OCI-LY7 (cell line): ENCODE measurements around the gene RAPGEF2. TPM values are rescaled to one million over a fixed set of nuclear protein-coding genes. Genes with fewer than 3 reads are reported as not detected.

Source experiments
- BruUV-seq: library from RNA; stranded (reverse); fragments of 400-500 nt; replicated peaks from 2 replicates; lab custom pipeline; 2021; lab: Mats Ljungman, UMichigan
- CTCF ChIA-PET: fragments of 300-600 bp; sonication (Branson Sonifier 250); formaldehyde crosslinking; loops from one replicate; lab custom pipeline; 2022; ENCODE audit warnings: antibody characterized with exemption; ENCODE audit not compliant: unreplicated experiment; lab: Charles Lee
- POLR2A ChIA-PET: fragments of 300-600 bp; sonication (Branson Sonifier 250); formaldehyde crosslinking; loops from one replicate; lab custom pipeline; 2022; ENCODE audit warnings: antibody characterized with exemption; lab: Charles Lee
- DNase-seq: peaks from one replicate; pipeline ENCODE4 v3.0.0-alpha.2; 2015; ENCODE audit warnings: low spot score
- H2AFZ ChIP-seq: fragments of 200-600 bp; sonication (generic), shearing (Covaris generic); 2 replicates; pipeline ENCODE4 v1.6.1; 2014; ENCODE audit warnings: mild to moderate bottlenecking, antibody characterized with exemption, low read length, moderate library complexity
- H3K27ac ChIP-seq: fragments of 200-600 bp; sonication (generic); 2 replicates; pipeline ENCODE4 v1.5.1; 2014; ENCODE audit warnings: mixed run types, low read depth, mild to moderate bottlenecking, moderate library complexity, low read length, inconsistent platforms; ENCODE audit not compliant: poor library complexity, severe bottlenecking
- H3K36me3 ChIP-seq: fragments of 200-600 bp; sonication (generic); 2 replicates; pipeline ENCODE4 v1.6.1; 2014; ENCODE audit warnings: mild to moderate bottlenecking, antibody characterized with exemption, low read length, moderate library complexity, mixed read lengths; ENCODE audit not compliant: insufficient read depth
- H3K4me1 ChIP-seq: fragments of 200-600 bp; sonication (generic); 2 replicates; pipeline ENCODE4 v1.5.1; 2014; ENCODE audit warnings: mild to moderate bottlenecking, low read length; ENCODE audit not compliant: insufficient read depth, poor library complexity, severe bottlenecking
- H3K4me2 ChIP-seq: fragments of 200-600 bp; sonication (generic); 2 replicates; pipeline ENCODE4 v1.6.1; 2014; ENCODE audit warnings: mild to moderate bottlenecking, low read length
- H3K4me3 ChIP-seq: fragments of 200-600 bp; sonication (generic); 2 replicates; pipeline ENCODE4 v1.5.1; 2014; ENCODE audit warnings: mild to moderate bottlenecking, low read depth, low read length; ENCODE audit not compliant: poor library complexity, severe bottlenecking
- H3K79me2 ChIP-seq: fragments of 200-600 bp; sonication (generic); 2 replicates; pipeline ENCODE4 v1.6.1; 2016; ENCODE audit warnings: low read depth, mild to moderate bottlenecking, low read length, moderate library complexity, mixed read lengths; ENCODE audit not compliant: insufficient read depth
- H3K9me2 ChIP-seq: fragments of 200-600 bp; sonication (generic); 2 replicates; pipeline ENCODE4 v1.6.1; 2016; ENCODE audit warnings: mild to moderate bottlenecking, low read length, mixed read lengths; ENCODE audit not compliant: insufficient read depth
- H3K9me3 ChIP-seq: fragments of 200-600 bp; sonication (generic); 2 replicates; pipeline ENCODE4 v1.6.1; 2014; ENCODE audit warnings: mild to moderate bottlenecking, mixed run types, low read length, mixed read lengths
- H4K20me1 ChIP-seq: fragments of 200-600 bp; sonication (generic); 2 replicates; pipeline ENCODE4 v1.6.1; 2014; ENCODE audit warnings: mild to moderate bottlenecking, antibody characterized with exemption, low read length, moderate library complexity, mixed read lengths; ENCODE audit not compliant: insufficient read depth
- CTCF ChIP-seq: fragments of 200-600 bp; sonication (generic); conservative IDR thresholded peaks from 2 replicates; pipeline ENCODE4 v1.5.1; 2014; ENCODE audit warnings: mild to moderate bottlenecking, antibody characterized with exemption, low read length, moderate library complexity, mixed read lengths
- EZH2phosphoT487 ChIP-seq: fragments of 200-600 bp; sonication (generic); IDR thresholded peaks from 2 replicates; pipeline ENCODE4 v1.6.1; 2018; ENCODE audit warnings: low read depth, borderline replicate concordance, mild to moderate bottlenecking, mixed run types, antibody characterized with exemption, low read length, moderate library complexity, mixed read lengths
- intact Hi-C: fragments of 100-400 bp; cut with micrococcal nuclease; formaldehyde crosslinking; loops from one replicate; pipeline ENCODE4 v1.10.0; 2022; ENCODE audit not compliant: unreplicated experiment
- total RNA-seq, 2 experiments: library from RNA; depleted of rRNA in 1 of 2; stranded (reverse); fragments of >200 nt in 1 of 2; shearing (Covaris generic) in 1 of 2; gene quantifications; 2 replicates each; pipeline ENCODE4 v1.2.3, GENCODE V29; 2014 to 2022

RAPGEF2 gene
- total RNA-seq, 2 experiments from 2014 or later = 4.6 to 6.5 TPM

DNA sequence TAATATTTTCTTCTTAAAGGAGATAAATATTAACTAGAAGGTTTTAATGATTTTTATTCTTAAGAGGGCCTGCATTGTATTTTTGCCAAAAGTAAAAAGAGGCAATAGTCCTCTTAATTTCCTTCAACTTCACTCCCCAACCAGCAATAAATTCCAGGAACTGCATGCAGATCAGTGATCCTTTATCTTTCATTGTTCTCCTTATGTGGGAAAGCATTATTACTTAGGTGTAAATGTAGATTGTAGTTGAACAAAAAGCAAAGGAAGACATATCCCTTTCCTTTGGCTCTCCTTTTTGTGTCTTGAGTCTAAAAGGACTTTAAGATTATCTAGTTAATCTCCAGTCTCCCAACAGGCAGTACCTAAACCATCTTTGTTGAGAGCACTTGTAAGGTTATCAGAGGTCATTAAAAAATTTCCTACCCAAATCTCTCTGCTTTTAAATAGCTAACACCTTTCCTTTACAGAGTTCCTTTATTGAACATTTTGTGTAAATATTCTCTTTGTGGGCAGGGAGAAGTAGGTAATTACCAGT is 55.3 kb downstream of the RAPGEF2 start:
- TF ChIP-seq EZH2phosphoT487 (no peak), CTCF (no peak)
- Histone ChIP-seq H3K4me2 (no peak overlapping the region), H2AFZ (no peak overlapping the region), H3K4me3 (no peak overlapping the region), H3K36me3 (no peaks in the 10 kb centered on the region), H4K20me1 (no peaks in the 10 kb centered on the region), H3K9me2 (no peaks in the 10 kb centered on the region), H3K79me2 (no peaks in the 10 kb centered on the region), H3K27ac (no peak overlapping the region), H3K4me1 (peaks cover 35% of the 10 kb centered on the region), H3K9me3 (no peaks in the 10 kb centered on the region)
- DNase-seq = no peak
- BruUV-seq = no TSS peak
- ChIA-PET POLR2A (interaction anchor here (0.6 kb wide), 2 partner anchors 43 to 286 kb away, joined by 3 read pairs; no protein-coding TSS in a partner anchor), CTCF (no interaction called here)
- intact Hi-C loops = no loop called here

GRCh38 chr4:159158985-159159384 is 56.1 kb downstream of the RAPGEF2 start:
- no peak overlapping the region for H3K4me3 ChIP-seq
- ChIA-PET POLR2A (interaction anchor here (0.6 kb wide), 2 partner anchors 42 to 287 kb away, joined by 3 read pairs; no protein-coding TSS in a partner anchor), CTCF (interaction anchor here (0.5 kb wide), 1 partner anchor 38 kb away, joined by 3 read pairs; no protein-coding TSS in a partner anchor)
- H3K79me2 ChIP-seq = no peaks in the 10 kb centered on the region
- no peak overlapping the region for H3K27ac ChIP-seq
- DNase-seq = no peak
- no peak overlapping the region; the same call in 1 of the 2 replicates for H3K4me2 ChIP-seq
- intact Hi-C loops = no loop called here
- no peak overlapping the region for H2AFZ ChIP-seq
- H3K9me2 ChIP-seq = no peaks in the 10 kb centered on the region
- no TSS peak for BruUV-seq
- no peaks in the 10 kb centered on the region for H3K36me3 ChIP-seq
- TF ChIP-seq CTCF (no peak), EZH2phosphoT487 (no peak)
- no peaks in the 10 kb centered on the region for H3K9me3 ChIP-seq
- peaks cover 35% of the 10 kb centered on the region for H3K4me1 ChIP-seq
- H4K20me1 ChIP-seq = no peaks in the 10 kb centered on the region

DNA sequence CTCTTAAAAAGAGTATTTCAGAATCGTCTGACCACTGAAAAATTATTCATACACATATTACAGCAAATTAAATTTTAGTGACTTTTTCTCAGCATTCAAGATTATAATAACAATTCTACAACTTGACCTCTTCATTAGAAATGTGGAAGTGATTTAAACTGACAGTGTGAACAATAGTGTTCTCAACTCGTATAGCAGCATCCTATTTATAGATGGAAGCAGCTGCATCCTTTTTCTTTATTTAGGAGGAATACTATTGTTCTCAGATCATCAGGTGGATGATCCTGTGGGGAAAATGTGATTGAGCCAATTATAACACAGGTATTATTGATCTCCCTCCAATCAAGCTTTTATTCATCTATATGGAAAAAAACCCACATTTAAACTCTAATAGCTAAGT is 56.7 kb downstream of the RAPGEF2 start:
- BruUV-seq = no TSS peak
- intact Hi-C loops = no loop called here
- H3K4me3 ChIP-seq = no peak overlapping the region

More for the DNA sequence above, 56.7 kb downstream of the RAPGEF2 start:
- no peak for TF ChIP-seq EZH2phosphoT487
- no peak for TF ChIP-seq CTCF
- ChIA-PET CTCF (no interaction called here), POLR2A (no interaction called here)
- H3K36me3 ChIP-seq = no peaks in the 10 kb centered on the region
- H3K79me2 ChIP-seq = no peaks in the 10 kb centered on the region
- no peak overlapping the region for H3K27ac ChIP-seq
- peak overlapping the region; percentile 46; the same call in 1 of the 2 replicates for H3K4me2 ChIP-seq
- H4K20me1 ChIP-seq = no peaks in the 10 kb centered on the region
- peaks cover 35% of the 10 kb centered on the region for H3K4me1 ChIP-seq
- H2AFZ ChIP-seq = no peak overlapping the region
- peak; percentile 30 for DNase-seq
- H3K9me3 ChIP-seq = no peaks in the 10 kb centered on the region
- H3K9me2 ChIP-seq = no peaks in the 10 kb centered on the region
